ENCODE measurements around the gene GDPD4. TPM values are rescaled to one million over a fixed set of nuclear protein-coding genes. Genes with fewer than 3 reads are reported as not detected.

GDPD4 gene
- total and polyA plus RNA-seq, 4 donors = not detected

DNA sequence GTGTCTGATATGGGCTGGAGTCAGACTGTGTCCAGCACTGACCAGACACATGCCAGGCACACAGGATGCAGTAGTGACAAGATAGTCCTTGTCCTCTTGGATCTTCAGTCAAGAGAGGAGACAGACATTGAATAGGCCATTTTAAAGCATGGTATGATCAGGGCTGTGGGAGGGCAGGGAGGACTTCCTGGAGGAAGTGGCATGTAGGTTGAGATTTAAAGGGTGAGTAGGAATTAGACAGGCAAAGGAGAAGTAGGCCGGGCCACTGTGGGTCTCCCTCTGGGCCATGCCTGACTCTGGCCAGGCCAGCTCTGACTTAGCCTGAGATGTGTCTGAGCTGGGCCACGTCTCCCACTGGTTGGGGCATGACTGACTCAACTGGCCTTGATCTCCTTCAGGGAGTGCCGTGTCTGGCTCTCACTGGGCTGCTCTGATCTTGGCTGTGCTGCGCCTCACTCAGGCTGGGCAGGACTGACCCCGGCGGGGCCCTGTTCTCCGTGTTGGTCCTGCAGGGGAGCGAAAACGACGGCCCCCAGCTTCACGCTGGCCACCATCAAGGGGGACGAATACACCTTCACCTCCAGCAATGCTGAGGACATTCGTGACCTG, 102.2 kb downstream of the GDPD4 start:
- Histone ChIP-seq H3K27me3 (ENCODE audit: control insufficient read depth in 3 of 3, insufficient read depth in 3 of 3, low read length in 2 of 3) (peaks cover 0 to 2% (median 0%) of the 10 kb centered on the region in 3 donors), H3K4me3 (no peak overlapping the region), H3K27ac (ENCODE audit: low read depth in 1 of 2, low read length in 1 of 2) (no peak overlapping the region), H3K4me1 (ENCODE audit: control insufficient read depth in 5 of 5, insufficient read depth in 5 of 5, low read length in 5 of 5) (peaks cover 0 to 4% (median 0%) of the 10 kb centered on the region in 5 donors), H3K9ac (ENCODE audit: insufficient read depth in 1 of 2, low read length in 2 of 2) (no peak overlapping the region), H3K9me3 (ENCODE audit: control insufficient read depth in 4 of 4, insufficient read depth in 3 of 4, low read length in 3 of 4) (no peaks in the 10 kb centered on the region), H3K36me3 (ENCODE audit: control insufficient read depth in 4 of 4, insufficient read depth in 4 of 4, low read length in 4 of 4) (no peaks in the 10 kb centered on the region)
- WGBS, 2 donors = 94 to 96% methylated on average over 13 of the region's 13 CpGs
- no peak for DNase-seq
- TF ChIP-seq, protein P1, sequence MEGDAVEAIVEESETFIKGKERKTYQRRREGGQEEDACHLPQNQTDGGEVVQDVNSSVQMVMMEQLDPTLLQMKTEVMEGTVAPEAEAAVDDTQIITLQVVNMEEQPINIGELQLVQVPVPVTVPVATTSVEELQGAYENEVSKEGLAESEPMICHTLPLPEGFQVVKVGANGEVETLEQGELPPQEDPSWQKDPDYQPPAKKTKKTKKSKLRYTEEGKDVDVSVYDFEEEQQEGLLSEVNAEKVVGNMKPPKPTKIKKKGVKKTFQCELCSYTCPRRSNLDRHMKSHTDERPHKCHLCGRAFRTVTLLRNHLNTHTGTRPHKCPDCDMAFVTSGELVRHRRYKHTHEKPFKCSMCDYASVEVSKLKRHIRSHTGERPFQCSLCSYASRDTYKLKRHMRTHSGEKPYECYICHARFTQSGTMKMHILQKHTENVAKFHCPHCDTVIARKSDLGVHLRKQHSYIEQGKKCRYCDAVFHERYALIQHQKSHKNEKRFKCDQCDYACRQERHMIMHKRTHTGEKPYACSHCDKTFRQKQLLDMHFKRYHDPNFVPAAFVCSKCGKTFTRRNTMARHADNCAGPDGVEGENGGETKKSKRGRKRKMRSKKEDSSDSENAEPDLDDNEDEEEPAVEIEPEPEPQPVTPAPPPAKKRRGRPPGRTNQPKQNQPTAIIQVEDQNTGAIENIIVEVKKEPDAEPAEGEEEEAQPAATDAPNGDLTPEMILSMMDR (IDR thresholded peaks at IDR 0.05; ENCODE audit: control extremely low read depth, extremely low read depth) = no peak
- no peak for ATAC-seq (ENCODE audit: insufficient read depth, low FRiP score)

DNA sequence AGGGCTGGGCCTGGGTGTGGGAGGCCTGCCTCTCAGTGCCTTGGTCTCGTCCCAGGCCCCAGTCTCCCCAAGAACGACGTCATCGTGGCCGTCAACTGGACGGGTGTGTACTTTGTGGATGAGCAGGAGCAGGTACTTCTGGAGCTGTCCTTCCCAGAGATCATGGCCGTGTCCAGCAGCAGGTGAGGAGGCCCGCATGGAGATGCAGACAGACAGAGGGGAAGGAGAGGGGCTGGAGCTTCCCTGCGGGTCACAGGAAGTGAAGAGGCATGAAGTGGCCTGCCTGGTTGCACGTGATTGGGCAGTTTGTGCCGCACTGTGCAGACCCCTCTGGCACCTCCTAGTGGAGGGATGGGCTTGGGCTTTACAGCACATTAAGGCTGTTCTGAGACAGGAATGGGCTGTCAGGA, 103.0 kb downstream of the GDPD4 start:
- TF ChIP-seq, protein P1 (IDR thresholded peaks at IDR 0.05; ENCODE audit: control extremely low read depth, extremely low read depth) = no peak
- Histone ChIP-seq H3K4me1 (ENCODE audit: control insufficient read depth in 5 of 5, insufficient read depth in 5 of 5, low read length in 5 of 5) (peaks cover 0 to 4% (median 0%) of the 10 kb centered on the region in 5 donors), H3K9ac (ENCODE audit: insufficient read depth in 1 of 2, low read length in 2 of 2) (no peak overlapping the region), H3K27me3 (ENCODE audit: control insufficient read depth in 3 of 3, insufficient read depth in 3 of 3, low read length in 2 of 3) (peaks cover 0 to 2% (median 0%) of the 10 kb centered on the region in 3 donors), H3K27ac (ENCODE audit: low read depth in 1 of 2, low read length in 1 of 2) (no peak overlapping the region), H3K36me3 (ENCODE audit: control insufficient read depth in 4 of 4, insufficient read depth in 4 of 4, low read length in 4 of 4) (no peaks in the 10 kb centered on the region), H3K4me3 (no peak overlapping the region), H3K9me3 (ENCODE audit: control insufficient read depth in 4 of 4, insufficient read depth in 3 of 4, low read length in 3 of 4) (no peaks in the 10 kb centered on the region)
- 76 to 77% methylated on average over 11 of the region's 11 CpGs for WGBS, 2 donors
- ATAC-seq (ENCODE audit: insufficient read depth, low FRiP score) = no peak
- DNase-seq = no peak

DNA sequence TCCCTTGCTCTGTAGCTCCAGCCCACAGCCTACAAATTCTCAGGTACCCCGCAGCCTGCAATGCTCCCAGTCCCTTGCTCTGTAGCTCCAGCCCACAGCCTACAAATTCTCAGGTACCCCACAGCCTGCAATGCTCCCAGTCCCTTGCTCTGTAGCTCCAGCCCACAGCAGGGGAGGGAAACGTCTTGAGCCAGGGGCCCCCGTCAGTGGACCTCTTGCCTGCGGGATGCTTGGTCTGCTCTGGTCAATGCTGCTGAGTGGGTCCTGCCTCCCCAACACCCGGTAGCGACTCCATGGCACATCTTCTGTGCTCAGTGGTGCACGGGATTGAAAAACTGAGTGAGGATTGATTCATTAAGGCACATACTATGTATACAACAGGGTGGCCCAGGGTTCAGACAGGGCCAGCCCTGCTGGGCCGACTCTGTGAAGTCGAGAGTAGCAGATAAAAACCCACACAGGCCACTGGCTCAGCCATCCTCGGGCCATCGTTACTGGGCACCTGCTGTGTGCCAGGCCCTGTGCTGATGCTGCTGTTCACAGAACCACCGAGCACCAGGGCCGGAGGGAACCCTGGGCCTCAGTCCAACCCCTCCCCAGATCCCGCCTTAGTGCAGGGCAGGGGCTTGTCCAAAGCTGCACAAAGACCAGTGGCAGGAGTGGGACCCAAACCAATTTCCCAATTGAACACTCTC, 103.7 kb downstream of the GDPD4 start:
- Histone ChIP-seq H3K9me3 (ENCODE audit: control insufficient read depth in 4 of 4, insufficient read depth in 3 of 4, low read length in 3 of 4) (no peaks in the 10 kb centered on the region), H3K4me1 (ENCODE audit: control insufficient read depth in 5 of 5, insufficient read depth in 5 of 5, low read length in 5 of 5) (peaks cover 0 to 4% (median 0%) of the 10 kb centered on the region in 5 donors), H3K27ac (ENCODE audit: low read depth in 1 of 2, low read length in 1 of 2) (no peak overlapping the region), H3K4me3 (no peak overlapping the region), H3K27me3 (ENCODE audit: control insufficient read depth in 3 of 3, insufficient read depth in 3 of 3, low read length in 2 of 3) (peaks cover 0 to 2% (median 0%) of the 10 kb centered on the region in 3 donors), H3K9ac (ENCODE audit: insufficient read depth in 1 of 2, low read length in 2 of 2) (no peak overlapping the region), H3K36me3 (ENCODE audit: control insufficient read depth in 4 of 4, insufficient read depth in 4 of 4, low read length in 4 of 4) (no peaks in the 10 kb centered on the region)
- DNase-seq = no peak
- ATAC-seq (ENCODE audit: insufficient read depth, low FRiP score) = no peak
- TF ChIP-seq, protein P1 (IDR thresholded peaks at IDR 0.05; ENCODE audit: control extremely low read depth, extremely low read depth) = no peak
- WGBS, 2 donors = 91 to 96% methylated on average over 14 of the region's 14 CpGs

All from lung (tissue), 12 donors.